GM12892 (cell line): Measurements from ENCODE around the gene UBALD1.
"Not testable (repeated sequence)": the region's sequence is repeated elsewhere in the genome, so short reads cannot be mapped to it uniquely, and the experiment has no call there.

Source experiments
- DNase-seq: peaks from one replicate; pipeline ENCODE4 v3.0.0; 2011; ENCODE audit not compliant: insufficient read length
- FAIRE-seq: peaks from 2 replicates; lab custom pipeline; 2011; peaks lifted over from hg19 to GRCh38; lab: Jason Lieb, UNC
- POLR2A ChIP-seq: IDR thresholded peaks from 2 replicates; pipeline ENCODE4 v1.6.1; 2011; ENCODE audit warnings: low read depth, low read length, control low read depth
- POLR2AphosphoS5 ChIP-seq: IDR thresholded peaks from 2 replicates; pipeline ENCODE4 v1.6.1; 2011; ENCODE audit warnings: low read depth, low read length, control low read depth
- TAF1 ChIP-seq: IDR thresholded peaks from 2 replicates; pipeline ENCODE4 v1.6.1; 2011; ENCODE audit warnings: low read depth, mild to moderate bottlenecking, control low read depth, low read length, borderline replicate concordance

The UBALD1 gene

DNA sequence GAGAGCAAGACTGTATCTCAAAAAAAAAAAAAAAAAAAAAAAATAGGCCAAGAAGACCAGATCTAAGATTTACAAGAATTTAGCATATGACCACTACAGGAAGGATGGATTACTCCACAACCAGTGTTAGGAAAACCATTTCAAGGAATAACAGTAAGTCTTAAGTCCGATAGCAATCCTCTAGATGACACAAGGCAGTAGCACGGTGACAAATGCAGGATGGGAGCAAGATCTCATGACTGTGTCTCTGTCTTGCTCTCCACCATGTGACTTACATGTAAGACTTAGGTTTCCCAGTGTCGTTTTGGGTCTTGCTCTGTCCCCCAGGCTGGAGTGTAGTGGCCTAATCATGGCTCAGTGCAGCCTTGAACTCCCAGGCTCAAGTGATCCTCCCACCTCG lies 30.8 kb downstream of the UBALD1 start:
- DNase-seq: no peak
- TF ChIP-seq TAF1 (no peak), POLR2AphosphoS5 (no peak), POLR2A (no peak)
- FAIRE-seq: no peak

DNA sequence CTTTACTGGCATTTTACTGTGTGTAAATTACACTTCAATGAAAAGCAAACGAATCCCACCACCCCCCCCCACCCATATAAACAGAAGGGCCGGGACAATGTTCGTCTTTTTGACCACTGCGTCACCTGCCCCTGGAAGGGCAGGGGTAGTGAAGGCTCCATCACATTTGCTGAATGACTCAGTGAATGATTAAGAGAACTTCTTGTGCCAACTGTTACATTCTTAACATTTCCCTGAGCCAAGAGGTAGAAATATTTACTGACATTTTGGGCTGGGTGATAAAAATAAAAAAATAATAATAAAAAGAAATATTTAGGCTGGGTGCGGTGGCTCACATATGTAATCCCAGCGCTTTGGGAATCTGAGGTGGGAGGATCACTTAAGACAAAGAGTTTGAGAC lies 34.4 kb downstream of the UBALD1 start:
- FAIRE-seq (no peak), DNase-seq (no peak)
- no peak for TF ChIP-seq TAF1
- no peak for TF ChIP-seq POLR2AphosphoS5
- no peak for TF ChIP-seq POLR2A

DNA sequence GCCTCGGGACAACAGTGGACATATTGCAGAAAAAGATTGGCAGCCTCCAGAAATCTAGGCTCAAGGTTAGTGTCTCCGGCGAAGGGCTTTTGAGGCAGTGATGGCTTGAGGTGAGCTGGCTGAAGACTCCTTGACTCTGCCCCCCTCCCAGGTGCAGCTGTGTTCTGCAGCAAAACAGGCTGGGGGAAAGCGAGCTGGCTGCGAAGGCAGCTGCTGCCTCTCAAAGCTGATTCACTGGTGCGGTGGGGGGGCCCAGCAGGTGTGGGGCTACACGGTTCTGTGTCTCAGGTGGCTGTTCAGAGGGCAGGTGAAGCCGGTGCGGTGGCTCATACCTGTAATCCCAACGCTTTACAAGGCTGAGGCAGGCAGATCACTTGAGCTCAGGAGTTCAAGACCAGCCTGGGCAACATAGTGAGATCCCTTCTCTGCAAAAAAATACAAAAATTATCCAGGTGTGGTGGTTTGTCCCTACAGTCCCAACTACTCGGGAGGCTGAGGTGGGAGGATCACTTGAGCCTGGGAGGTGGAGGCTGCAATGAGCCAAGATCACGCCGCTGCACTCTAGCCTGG lies 35.6 kb downstream of the UBALD1 start:
- no peak for TF ChIP-seq TAF1
- TF ChIP-seq POLR2AphosphoS5: no peak
- TF ChIP-seq POLR2A: no peak
- FAIRE-seq: no peak

DNA sequence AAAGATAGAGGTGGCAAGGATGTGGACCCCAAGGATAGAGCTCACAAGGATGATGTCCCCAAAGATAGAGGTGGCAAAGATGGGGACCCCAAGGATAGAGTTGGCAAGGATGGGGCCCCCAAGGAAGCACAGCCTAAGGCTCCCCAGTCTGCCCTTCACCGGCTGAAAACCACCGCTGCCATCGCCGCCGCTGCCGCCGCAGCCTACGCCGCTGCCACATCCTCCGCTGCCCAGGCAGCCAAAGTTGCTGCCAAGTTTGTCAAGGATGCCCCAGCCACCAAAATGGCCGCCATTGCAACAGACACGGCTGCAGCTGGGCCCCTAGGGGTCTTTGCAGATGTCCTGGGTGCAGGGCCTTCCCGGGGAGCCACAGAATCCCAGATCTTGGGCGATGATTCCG lies 38.7 kb downstream of the UBALD1 start:
- no peak for TF ChIP-seq TAF1
- TF ChIP-seq POLR2AphosphoS5: no peak
- TF ChIP-seq POLR2A: no peak
- DNase-seq (no peak), FAIRE-seq (no peak)

More for the DNA sequence above, 35.6 kb downstream of the UBALD1 start:
- DNase-seq: no peak

DNA sequence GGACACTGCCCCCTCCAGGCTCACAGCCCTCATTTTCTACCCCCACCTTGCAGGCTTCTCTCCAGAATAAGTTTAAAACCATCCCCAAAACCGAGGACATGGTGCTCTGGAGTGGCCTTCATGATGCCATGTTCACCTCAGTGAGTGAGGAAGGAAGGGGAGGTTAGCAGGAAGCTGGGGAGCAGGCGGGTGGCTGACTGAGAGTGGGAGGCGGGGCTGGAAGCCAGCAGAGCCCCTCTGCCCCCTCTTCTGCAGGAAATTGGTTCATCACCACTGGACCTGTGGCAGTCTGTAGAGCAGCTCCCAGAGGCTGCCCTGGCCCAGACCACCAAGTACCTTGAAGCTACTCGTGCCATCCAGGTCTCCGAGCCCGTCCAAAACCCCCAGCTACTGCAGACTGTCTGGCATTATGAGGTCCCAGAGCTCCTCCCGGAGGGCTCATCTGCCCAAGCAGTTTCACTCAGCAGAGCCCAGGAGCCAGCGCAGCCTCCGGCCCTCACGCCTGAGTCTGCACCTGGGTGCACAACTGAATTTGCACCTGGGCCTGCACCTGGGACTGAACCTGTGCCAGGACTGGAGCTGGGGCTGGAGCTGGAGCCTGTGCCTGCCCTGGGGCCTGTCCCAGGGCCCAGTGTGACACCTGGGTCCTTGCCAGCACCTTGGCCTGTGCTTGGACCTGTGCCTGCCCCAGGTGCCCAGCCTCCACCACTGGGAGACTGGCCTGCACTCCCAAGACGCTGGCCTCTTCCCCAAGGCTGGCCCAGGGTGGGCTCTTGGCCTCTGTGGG lies 39.6 kb downstream of the UBALD1 start:
- DNase-seq: no peak
- TF ChIP-seq TAF1 (no peak), POLR2A (no peak), POLR2AphosphoS5 (no peak)
- no peak for FAIRE-seq

DNA sequence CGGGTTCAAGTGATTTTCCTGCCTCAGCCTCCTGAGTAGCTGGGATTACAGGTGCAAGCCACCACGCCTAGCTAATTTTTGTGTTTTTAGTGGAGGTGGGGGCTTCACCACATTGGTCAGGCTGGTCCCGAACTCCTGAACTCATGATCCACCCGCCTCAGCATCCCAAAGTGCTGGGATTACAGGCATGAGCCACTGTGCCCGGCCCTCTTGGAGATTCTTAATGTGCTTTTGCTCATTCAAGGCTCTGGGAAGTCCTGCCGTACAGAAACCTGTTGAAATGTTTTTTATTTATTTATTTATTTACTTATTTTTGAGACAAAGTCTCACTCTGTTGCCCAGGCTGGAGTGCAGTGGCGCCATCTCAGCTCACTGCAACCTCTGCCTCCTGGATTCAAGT lies 40.8 kb downstream of the UBALD1 start:
- FAIRE-seq, DNase-seq: not testable (repeated sequence)

DNA sequence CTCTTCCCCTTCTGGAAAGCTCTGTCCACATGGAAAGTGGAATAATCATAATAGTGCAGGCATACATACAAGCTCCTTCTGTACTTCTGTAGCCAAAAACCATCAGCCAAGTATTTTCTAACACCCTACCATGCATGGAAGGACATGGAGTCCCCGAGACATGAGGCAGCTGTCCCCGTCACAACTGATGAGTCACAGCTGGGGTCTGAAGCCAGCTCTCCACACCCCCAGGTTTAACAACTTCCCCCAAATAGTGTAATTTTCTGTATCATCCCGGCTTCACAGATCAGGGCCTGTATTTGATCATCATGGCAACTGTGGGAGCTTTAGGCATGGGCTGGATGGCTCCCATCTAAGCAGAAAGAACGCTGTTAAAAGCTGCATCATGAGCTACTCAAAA lies 42.0 kb downstream of the UBALD1 start:
- no peak for FAIRE-seq
- no peak for DNase-seq
- TF ChIP-seq TAF1 (no peak), POLR2AphosphoS5 (no peak), POLR2A (no peak)

DNA sequence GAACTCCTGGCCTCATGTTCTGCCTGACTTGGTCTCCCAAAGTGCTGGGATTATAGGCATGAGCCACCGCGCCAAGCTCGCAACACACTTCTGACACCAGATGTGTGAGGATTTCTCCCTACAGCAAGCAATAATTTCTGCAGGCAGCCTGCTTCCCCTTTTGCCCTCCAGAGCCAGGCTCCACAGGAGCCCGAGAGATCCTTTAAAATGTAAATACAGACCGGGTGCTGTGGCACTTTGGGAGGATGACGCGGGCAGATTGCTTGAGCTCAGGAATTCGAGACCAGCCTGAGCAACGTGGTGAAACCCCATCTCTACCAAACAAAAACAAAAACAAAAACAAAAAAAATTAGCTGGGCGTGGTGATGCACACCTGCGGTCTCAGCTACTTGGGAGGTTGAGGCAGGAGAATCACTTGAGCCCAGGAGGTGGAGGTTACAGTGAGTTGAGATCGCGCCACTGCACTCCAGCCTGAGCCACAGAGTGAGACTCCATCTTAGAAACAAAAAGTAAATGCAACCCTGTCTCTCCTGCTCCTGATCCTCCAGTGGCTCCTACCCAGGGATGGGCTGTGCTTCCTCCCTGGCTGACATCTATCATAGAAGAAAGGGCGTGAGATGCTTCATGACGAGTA lies 43.9 kb downstream of the UBALD1 start:
- DNase-seq (no peak), FAIRE-seq (no peak)
- no peak for TF ChIP-seq POLR2AphosphoS5
- no peak for TF ChIP-seq POLR2A
- TF ChIP-seq TAF1: no peak

DNA sequence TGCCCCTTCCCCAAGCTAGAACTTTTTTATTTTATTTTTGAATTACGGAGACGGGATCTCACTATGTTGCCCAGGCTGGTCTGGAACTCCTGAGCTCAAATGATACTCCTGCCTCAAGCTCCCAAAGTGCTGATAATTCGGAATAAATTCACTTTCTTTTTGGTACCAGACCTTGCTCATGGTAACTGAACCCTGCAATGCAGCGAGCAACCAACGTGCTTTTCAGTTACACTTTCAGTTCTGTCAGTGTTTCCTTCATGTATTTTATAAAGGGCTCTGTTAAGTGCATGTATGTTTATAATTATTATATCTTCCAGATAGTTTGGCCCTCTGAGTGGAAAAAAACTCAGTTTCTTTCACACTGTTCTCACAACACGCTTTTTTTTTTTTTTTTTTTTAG lies 44.6 kb downstream of the UBALD1 start:
- DNase-seq (no peak), FAIRE-seq (no peak)
- TF ChIP-seq TAF1 (no peak), POLR2A (no peak), POLR2AphosphoS5 (no peak)

DNA sequence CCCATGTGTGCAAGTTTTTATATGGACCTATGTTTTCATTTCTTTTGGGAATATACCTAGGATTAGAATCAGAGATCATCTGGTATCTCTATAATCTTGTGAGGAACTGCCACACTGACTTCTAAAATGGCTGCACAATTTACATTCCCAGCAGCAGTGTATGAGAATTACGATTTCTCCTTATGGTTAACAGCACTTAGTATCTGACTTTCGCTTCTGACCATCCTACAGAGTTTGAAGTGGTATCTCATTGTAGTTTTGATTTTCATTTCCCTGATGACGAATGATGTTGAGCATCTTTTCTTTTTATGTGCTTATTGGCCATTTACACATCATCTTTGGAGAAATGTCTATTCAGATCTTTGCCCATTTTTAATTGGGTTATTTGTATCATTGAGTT lies 48.5 kb downstream of the UBALD1 start:
- TF ChIP-seq TAF1: no peak
- no peak for TF ChIP-seq POLR2AphosphoS5
- TF ChIP-seq POLR2A: no peak
- FAIRE-seq (no peak), DNase-seq (no peak)

DNA sequence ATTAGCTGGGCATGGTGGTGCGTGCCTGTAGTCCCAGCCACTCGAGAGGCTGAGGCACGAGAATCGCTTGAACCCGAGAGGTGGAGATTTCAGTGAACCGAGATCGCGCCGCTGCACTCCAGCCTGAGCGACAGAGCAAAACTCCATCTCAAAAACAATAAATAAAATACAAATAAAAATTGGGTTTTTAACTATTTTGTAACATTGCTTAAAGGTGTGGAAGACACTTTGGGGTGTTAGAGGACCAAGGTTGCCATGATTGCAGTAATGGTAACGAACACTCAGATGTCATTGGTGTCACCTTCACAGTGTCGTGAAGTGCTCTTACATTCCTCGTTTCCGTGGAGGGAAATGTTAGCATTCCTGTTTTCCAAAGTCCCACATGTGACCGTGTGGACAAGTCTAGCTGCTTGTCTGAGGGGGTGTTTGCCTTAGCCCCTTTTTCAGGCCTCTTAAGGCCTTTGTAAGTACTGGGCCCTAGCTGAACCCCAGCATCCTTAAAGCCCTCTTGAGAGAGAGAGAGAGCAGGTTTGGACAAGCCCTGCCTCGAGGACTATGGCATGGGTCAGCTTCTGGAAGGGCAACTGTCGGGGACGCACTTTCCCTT lies 49.9 kb downstream of the UBALD1 start:
- FAIRE-seq (no peak), DNase-seq (no peak)
- TF ChIP-seq POLR2A (no peak), TAF1 (no peak), POLR2AphosphoS5 (no peak)
